HS-27A (cell line): Measurements from ENCODE around the gene CDK5RAP3.
A peak's percentile ranks its signal among the peaks of the same experiment; 100 is the strongest.

Experiments
- DNase-seq: peaks from one replicate; pipeline ENCODE4 v3.0.0-alpha.2; 2012; ENCODE audit warnings: low read depth, missing footprints

The CDK5RAP3 gene

GRCh38 chr17:48025040-48025903 is 54.4 kb downstream of the CDK5RAP3 start:
- DNase-seq, result peak; percentile 96

GRCh38 chr17:48025904-48026501 is 55.1 kb downstream of the CDK5RAP3 start:
- DNase-seq, result no peak

GRCh38 chr17:48026502-48027321 is 55.8 kb downstream of the CDK5RAP3 start:
- peak; percentile 77 for DNase-seq

- no peak for DNase-seq
Observed at GRCh38 chr17:48027322-48027981, 56.5 kb downstream of the CDK5RAP3 start.

GRCh38 chr17:48028736-48029135 is 57.8 kb downstream of the CDK5RAP3 start:
- no peak for DNase-seq

- DNase-seq, result no peak
Observed at GRCh38 chr17:48030531-48030930, 59.6 kb downstream of the CDK5RAP3 start.
